ENCODE measurements around the gene TMEM181.

TMEM181 gene

GRCh38 chr6:158572653-158573541 is 13.0 kb downstream of the TMEM181 start:
- Histone ChIP-seq H3K27me3 (ENCODE audit: insufficient read depth, poor library complexity, severe bottlenecking) (no peaks in the 10 kb centered on the region), H3K4me3 (replicated peaks; ENCODE audit: insufficient read depth, low read length) (no peak overlapping the region), H3K27ac (replicated peaks) (no peak overlapping the region)
- TF ChIP-seq SPI1 (IDR thresholded peaks at IDR 0.05; ENCODE audit: borderline replicate concordance, low read depth) = no peak
- TF ChIP-seq CTCF (IDR thresholded peaks at IDR 0.05; ENCODE audit: insufficient read depth, low read length) = no peak
- no peak for TF ChIP-seq REST (IDR thresholded peaks at IDR 0.05; ENCODE audit: insufficient replicate concordance, low read depth)
- no peak for TF ChIP-seq POLR2AphosphoS5 (IDR thresholded peaks at IDR 0.05; ENCODE audit: low read depth)
- no peak for TF ChIP-seq GABPA (IDR thresholded peaks at IDR 0.05; ENCODE audit: low read depth)
- no peak for DNase-seq (ENCODE audit: low read depth in 1 of 2, low spot score in 1 of 2)

GRCh38 chr6:158573542-158573931 is 13.6 kb downstream of the TMEM181 start:
- Histone ChIP-seq H3K27ac (replicated peaks) (no peak overlapping the region), H3K27me3 (ENCODE audit: insufficient read depth, poor library complexity, severe bottlenecking) (no peaks in the 10 kb centered on the region), H3K4me3 (replicated peaks; ENCODE audit: insufficient read depth, low read length) (no peak overlapping the region)
- no peak for DNase-seq (ENCODE audit: low read depth in 1 of 2, low spot score in 1 of 2)
- no peak for TF ChIP-seq REST (IDR thresholded peaks at IDR 0.05; ENCODE audit: insufficient replicate concordance, low read depth)
- no peak for TF ChIP-seq SPI1 (IDR thresholded peaks at IDR 0.05; ENCODE audit: borderline replicate concordance, low read depth)
- no peak for TF ChIP-seq POLR2AphosphoS5 (IDR thresholded peaks at IDR 0.05; ENCODE audit: low read depth)
- TF ChIP-seq GABPA (IDR thresholded peaks at IDR 0.05; ENCODE audit: low read depth) = no peak
- no peak for TF ChIP-seq CTCF (IDR thresholded peaks at IDR 0.05; ENCODE audit: insufficient read depth, low read length)

- Histone ChIP-seq H3K27ac (replicated peaks) (no peak overlapping the region), H3K27me3 (ENCODE audit: insufficient read depth, poor library complexity, severe bottlenecking) (no peaks in the 10 kb centered on the region), H3K4me3 (replicated peaks; ENCODE audit: insufficient read depth, low read length) (no peak overlapping the region)
- TF ChIP-seq REST (IDR thresholded peaks at IDR 0.05; ENCODE audit: insufficient replicate concordance, low read depth) = no peak
- TF ChIP-seq GABPA (IDR thresholded peaks at IDR 0.05; ENCODE audit: low read depth) = no peak
- no peak for DNase-seq (ENCODE audit: low read depth in 1 of 2, low spot score in 1 of 2)
Measured at GRCh38 chr6:158574800-158575199, 14.9 kb downstream of the TMEM181 start.

Measured in HL-60 (cell line).